Measurements from ENCODE around the gene CHST14. TPM values are rescaled to one million over a fixed set of nuclear protein-coding genes. Genes with fewer than 3 reads are reported as not detected.

The CHST14 gene
- total RNA-seq (2022; extraction: Qiagen RNA extraction), result 14.2 to 19.8 TPM (median 18.8 TPM) in 5 replicates

DNA sequence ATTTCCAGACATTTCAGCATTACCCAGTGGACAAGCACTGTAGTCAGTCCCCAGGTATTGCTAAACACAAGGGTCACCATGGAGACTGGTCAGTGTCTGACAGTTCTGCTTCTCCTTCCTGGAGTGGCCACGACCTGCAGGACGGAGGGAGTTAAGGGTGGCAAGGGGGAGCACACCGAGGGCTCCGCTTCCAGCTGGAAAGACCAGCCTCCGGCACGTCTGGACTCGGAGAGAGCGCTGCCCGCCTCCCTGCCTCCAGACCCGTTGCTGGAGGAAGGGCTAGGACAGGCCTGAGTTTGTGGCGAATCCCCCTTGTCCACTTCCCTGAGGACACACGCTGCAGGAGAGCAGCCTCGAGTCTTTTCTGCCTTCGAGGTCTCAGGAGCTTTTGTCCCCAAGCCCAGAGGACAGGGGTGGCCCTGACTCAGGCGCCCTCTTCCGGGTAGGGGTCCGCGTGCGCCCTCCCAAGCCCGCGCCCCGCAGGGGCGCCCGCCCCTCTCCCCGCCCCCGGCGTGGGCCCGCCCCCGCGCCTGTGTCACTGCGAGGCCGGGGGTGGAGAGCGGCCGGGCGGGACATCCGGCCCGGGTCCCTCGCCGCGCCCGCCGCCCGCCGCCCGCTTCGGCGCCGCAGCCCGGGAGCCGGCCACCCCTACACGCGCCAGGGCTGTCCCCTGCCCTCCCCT lies at the start of gene CHST14:
CHST14 (plus strand) TSS at position 562 of the 682 bp plus-strand sequence. CDS start 230 bp downstream, outside the sequence.

DNA sequence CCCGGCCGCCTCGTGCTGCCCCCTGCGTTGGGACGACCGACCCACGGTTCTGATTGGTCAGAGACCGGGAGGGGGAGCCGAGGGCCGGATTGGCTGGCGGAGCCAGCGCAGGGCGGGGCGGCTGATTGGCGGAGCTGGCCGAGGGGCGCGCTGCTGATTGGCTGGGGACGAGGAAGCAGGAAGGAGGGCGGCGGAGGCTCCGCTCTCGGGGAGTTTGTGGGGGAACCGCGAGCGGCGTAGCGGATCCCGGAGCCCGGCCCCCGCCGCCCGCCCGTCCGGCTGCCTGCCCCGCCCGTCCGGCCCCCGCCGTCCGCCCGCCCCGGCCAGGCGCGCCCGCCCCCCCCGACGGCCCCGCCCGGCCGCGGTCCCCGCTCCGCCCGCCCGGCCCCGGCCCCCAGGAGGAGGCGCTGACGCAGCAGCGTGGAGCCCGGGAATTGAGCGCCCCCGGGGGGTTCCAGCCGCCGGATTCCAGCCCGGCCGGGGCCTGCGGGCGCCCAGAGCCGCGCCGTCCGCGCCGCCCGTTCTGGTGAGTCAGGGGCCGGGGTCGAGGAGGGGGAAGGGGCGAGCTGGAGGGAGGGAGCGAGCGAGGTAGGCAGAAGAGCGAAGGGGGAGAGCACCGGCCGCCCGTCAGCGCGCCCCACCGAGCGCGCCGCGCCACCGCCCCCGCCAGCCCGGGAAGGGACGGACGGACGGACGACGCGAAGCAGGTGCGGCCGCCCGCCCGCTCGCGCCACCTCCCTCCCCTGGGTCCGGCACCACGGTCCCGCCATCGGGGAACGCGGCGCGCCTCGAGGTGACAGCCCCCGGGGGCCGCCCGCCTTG lies 29.8 kb upstream of the CHST14 start, which contains the start of gene BAHD1:
BAHD1 (plus strand) TSS at position 211 of the 822 bp plus-strand sequence. CDS start 17,512 bp downstream, outside the sequence.

Other genes starting within 250 kb of the CHST14 start
- 0.43 to 0.86 TPM (median 0.60 TPM) in 5 replicates for gene PAK6, start 231.9 kb upstream of the CHST14 start, total RNA-seq (2022; extraction: Qiagen RNA extraction)
- 0.15 to 0.40 TPM (median 0.32 TPM) in 4 of 5 replicates, not detected in the other for gene ANKRD63, start 187.9 kb upstream of the CHST14 start, total RNA-seq (2022; extraction: Qiagen RNA extraction)
- 0.51 to 1.1 TPM (median 0.77 TPM) in 5 replicates for gene PLCB2, start 163.0 kb upstream of the CHST14 start, total RNA-seq (2022; extraction: Qiagen RNA extraction)
- gene INAFM2, start 147.3 kb upstream of the CHST14 start, total RNA-seq (2022; extraction: Qiagen RNA extraction), result 5.2 to 6.8 TPM (median 6.4 TPM) in 5 replicates
- 17.1 to 25.1 TPM (median 20.2 TPM) in 5 replicates for gene CCDC9B, start 130.0 kb upstream of the CHST14 start, total RNA-seq (2022; extraction: Qiagen RNA extraction)
- not detected in 5 replicates for gene PHGR1, start 120.0 kb upstream of the CHST14 start, total RNA-seq (2022; extraction: Qiagen RNA extraction)
- gene DISP2, start 112.8 kb upstream of the CHST14 start, total RNA-seq (2022; extraction: Qiagen RNA extraction), result 0.64 to 2.6 TPM (median 1.0 TPM) in 5 replicates
- gene KNSTRN, start 88.3 kb upstream of the CHST14 start, total RNA-seq (2022; extraction: Qiagen RNA extraction), result 45.3 to 54.4 TPM (median 51.5 TPM) in 5 replicates
- 10.7 to 14.2 TPM (median 12.5 TPM) in 5 replicates for gene IVD, start 65.2 kb upstream of the CHST14 start, total RNA-seq (2022; extraction: Qiagen RNA extraction)
- gene BAHD1, start 30.0 kb upstream of the CHST14 start, total RNA-seq (2022; extraction: Qiagen RNA extraction), result 10.4 to 12.3 TPM (median 11.6 TPM) in 5 replicates
- 11.9 to 17.7 TPM (median 15.5 TPM) in 5 replicates for gene CCDC32, start 94.1 kb downstream of the CHST14 start, total RNA-seq (2022; extraction: Qiagen RNA extraction)
- gene RPUSD2, start 98.3 kb downstream of the CHST14 start, total RNA-seq (2022; extraction: Qiagen RNA extraction), result 13.3 to 15.7 TPM (median 15.3 TPM) in 5 replicates
- 5.3 to 7.2 TPM (median 6.8 TPM) in 5 replicates for gene KNL1, start 123.3 kb downstream of the CHST14 start, total RNA-seq (2022; extraction: Qiagen RNA extraction)
- 17.3 to 21.5 TPM (median 19.4 TPM) in 5 replicates for gene RAD51, start 224.2 kb downstream of the CHST14 start, total RNA-seq (2022; extraction: Qiagen RNA extraction)

Measured in A549 treated with Mapracorat at 1 μM for 4 hours (cell line).